Measurements from ENCODE around the gene DENND5A. TPM values are rescaled to one million over a fixed set of nuclear protein-coding genes. Genes with fewer than 3 reads are reported as not detected.

Gene DENND5A
- total and polyA plus RNA-seq, 10 of the 15 experiments (the other 5 are each of a cell fraction or from before 2014, with no cell fraction given), result 15.6 to 157 (median 85.1) TPM

- in situ Hi-C loops (cut with MboI), result no loop called here
- ChIA-PET RAD21 (ENCODE audit: unreplicated experiment) (interaction anchor here (1.4 to 1.8 kb wide), 2 partner anchors 21 to 46 kb away, joined by 5 to 7 read pairs; no protein-coding TSS in a partner anchor), CTCF (interaction anchor here (0.6 to 7.8 kb wide), 4 partner anchors 44 to 193 kb away, joined by 3 to 107 read pairs (median 10); no protein-coding TSS in a partner anchor), SMC1A (ENCODE audit: uncharacterized antibody, unreplicated experiment) (interaction anchor here (0.9 to 4.7 kb wide), 6 partner anchors 15 to 658 kb away, joined by 3 to 48 read pairs (median 5); no protein-coding TSS in a partner anchor), POLR2A (no interaction called here)
- Histone ChIP-seq H3K27ac (ENCODE audit: control insufficient read depth, insufficient read depth) (no peak overlapping the region), H3K9me3 (replicated peaks; ENCODE audit: control insufficient read depth, insufficient read depth, low read length) (no peaks in the 10 kb centered on the region), H3K36me3 (ENCODE audit: control insufficient read depth in 2 of 2, insufficient read depth in 2 of 2, low read length in 1 of 2) (no peaks in the 10 kb centered on the region), H3K9ac (ENCODE audit: control insufficient read depth, insufficient read depth, low read length) (no peak overlapping the region), H3K4me1 (ENCODE audit: control insufficient read depth, insufficient read depth, low read length) (no peaks in the 10 kb centered on the region), H2AFZ (ENCODE audit: control insufficient read depth, low read depth, low read length) (no peak overlapping the region), H4K20me1 (ENCODE audit: control insufficient read depth, insufficient read depth) (no peaks in the 10 kb centered on the region), H3K4me2 (ENCODE audit: control insufficient read depth, insufficient read depth) (no peak overlapping the region), H3K79me2 (ENCODE audit: control insufficient read depth, insufficient read depth, low read length) (no peaks in the 10 kb centered on the region), H3K27me3 (replicated peaks in 1 of 2; ENCODE audit: control insufficient read depth in 2 of 2, insufficient read depth in 2 of 2, low read length in 1 of 2) (peaks cover 13 to 26% of the 10 kb centered on the region in 2 experiments), H3K4me3 (no peak overlapping the region)
- no TSS peak for BruUV-seq (replicated peaks)
- ATAC-seq, result no peak
- DNase-seq (ENCODE audit: low read depth, low spot score), result no peak
- WGBS (ENCODE audit: insufficient coverage, insufficient replicate concordance, low lambda C conversion rate, missing lambda C conversion rate), result 72% methylated on average over 4 of the region's 4 CpGs
- no peak for FAIRE-seq
- intact Hi-C loops (cut with micrococcal nuclease; ENCODE audit: unreplicated experiment), result loop anchor here (10.0 kb wide), 1 partner anchor 77 kb away; no protein-coding TSS in a partner anchor
- TF ChIP-seq MTA2 (IDR thresholded peaks at IDR 0.05; ENCODE audit: low read depth) (no peak), STAT3 (IDR thresholded peaks at IDR 0.05; ENCODE audit: low read depth, low read length) (no peak), CHD4 (IDR thresholded peaks at IDR 0.05) (no peak), FOS (IDR thresholded peaks at IDR 0.05; ENCODE audit: borderline replicate concordance, extremely low read depth, insufficient read length) (no peak), NFYA (IDR thresholded peaks at IDR 0.05; ENCODE audit: borderline replicate concordance, low read depth, low read length) (no peak), JUND (IDR thresholded peaks at IDR 0.05; ENCODE audit: low read depth, low read length) (no peak), IKZF2 (IDR thresholded peaks at IDR 0.05) (no peak), CREM (IDR thresholded peaks at IDR 0.05; ENCODE audit: low read depth) (no peak), ASH2L (IDR thresholded peaks at IDR 0.05; ENCODE audit: borderline replicate concordance, low read depth) (no peak), IKZF1 (conservative IDR thresholded peaks at IDR 0.05) (no peak), ZNF274 (IDR thresholded peaks at IDR 0.05; ENCODE audit: insufficient read depth, insufficient read length) (no peak), BCL3 (IDR thresholded peaks at IDR 0.05; ENCODE audit: borderline replicate concordance, insufficient read depth, low read depth, low read length, poor library complexity, severe bottlenecking) (no peak), GABPA (IDR thresholded peaks at IDR 0.05; ENCODE audit: low read depth) (no peak), SUZ12 (IDR thresholded peaks at IDR 0.05; ENCODE audit: unreplicated experiment) (no peak), ZBTB40 (IDR thresholded peaks at IDR 0.05; ENCODE audit: borderline replicate concordance) (no peak), BHLHE40 (IDR thresholded peaks at IDR 0.05; ENCODE audit: borderline replicate concordance in 1 of 2, low read depth in 2 of 2, low read length in 1 of 2) (no peak), ZNF622 (IDR thresholded peaks at IDR 0.05) (no peak), TBL1XR1 (IDR thresholded peaks at IDR 0.05; ENCODE audit: low read depth, low read length) (no peak), TCF3 (IDR thresholded peaks at IDR 0.05; ENCODE audit: borderline replicate concordance, insufficient read depth, low read depth, low read length) (no peak)
Observed at GRCh38 chr11:9092072-9092471, 173.1 kb downstream of the DENND5A start.
